NB4 (cell line): Measurements from ENCODE around the gene PPP6C.
"Not testable (repeated sequence)": the region's sequence is repeated elsewhere in the genome, so short reads cannot be mapped to it uniquely, and the experiment has no call there.

Experiments
- DNase-seq: peaks from one replicate; pipeline ENCODE4 v3.0.0; 2010; ENCODE audit warnings: low read depth
- H3K4me3 ChIP-seq: one replicate; pipeline ENCODE4 v1.5.1; 2011; ENCODE audit warnings: mild to moderate bottlenecking, low read depth, low read length, moderate library complexity
- MYC ChIP-seq: IDR thresholded peaks from 2 replicates; pipeline ENCODE4 v1.6.1; 2011; ENCODE audit warnings: low read depth, low read length
- POLR2A ChIP-seq: IDR thresholded peaks from 2 replicates; pipeline ENCODE4 v1.6.1; 2011; ENCODE audit warnings: mild to moderate bottlenecking; ENCODE audit not compliant: insufficient read length; ENCODE audit errors: extremely low read depth
- TF ChIP-seq, protein P1 (sequence below): IDR thresholded peaks from one replicate; pipeline ENCODE4 v1.5.1; 2012; ENCODE audit warnings: low read depth, low read length
- TF ChIP-seq, protein P2 (sequence below): IDR thresholded peaks from 2 replicates; pipeline ENCODE4 v1.6.1; 2011; ENCODE audit warnings: low read depth, low read length

PPP6C gene

DNA sequence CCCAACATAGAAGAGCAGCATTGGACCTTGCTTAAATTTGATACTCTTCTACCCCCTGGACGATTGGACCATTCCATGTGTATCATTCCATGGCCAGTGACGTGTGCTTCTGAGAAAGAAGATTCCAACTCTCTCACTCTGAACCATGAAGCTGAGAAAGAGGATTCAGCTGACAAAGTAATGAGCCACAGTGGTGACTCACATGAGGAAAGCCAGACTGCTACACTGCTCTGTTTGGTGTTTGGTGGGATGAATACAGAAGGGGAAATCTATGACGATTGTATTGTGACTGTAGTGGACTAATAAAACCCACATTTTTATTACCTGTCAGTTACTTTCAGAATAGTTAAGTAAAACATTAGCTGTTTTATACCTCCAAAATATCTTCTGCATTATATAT is 44.1 kb upstream of the PPP6C start:
- no peak overlapping the region for H3K4me3 ChIP-seq
- no peak for TF ChIP-seq POLR2A
- TF ChIP-seq MYC = no peak
- TF ChIP-seq, protein P1, sequence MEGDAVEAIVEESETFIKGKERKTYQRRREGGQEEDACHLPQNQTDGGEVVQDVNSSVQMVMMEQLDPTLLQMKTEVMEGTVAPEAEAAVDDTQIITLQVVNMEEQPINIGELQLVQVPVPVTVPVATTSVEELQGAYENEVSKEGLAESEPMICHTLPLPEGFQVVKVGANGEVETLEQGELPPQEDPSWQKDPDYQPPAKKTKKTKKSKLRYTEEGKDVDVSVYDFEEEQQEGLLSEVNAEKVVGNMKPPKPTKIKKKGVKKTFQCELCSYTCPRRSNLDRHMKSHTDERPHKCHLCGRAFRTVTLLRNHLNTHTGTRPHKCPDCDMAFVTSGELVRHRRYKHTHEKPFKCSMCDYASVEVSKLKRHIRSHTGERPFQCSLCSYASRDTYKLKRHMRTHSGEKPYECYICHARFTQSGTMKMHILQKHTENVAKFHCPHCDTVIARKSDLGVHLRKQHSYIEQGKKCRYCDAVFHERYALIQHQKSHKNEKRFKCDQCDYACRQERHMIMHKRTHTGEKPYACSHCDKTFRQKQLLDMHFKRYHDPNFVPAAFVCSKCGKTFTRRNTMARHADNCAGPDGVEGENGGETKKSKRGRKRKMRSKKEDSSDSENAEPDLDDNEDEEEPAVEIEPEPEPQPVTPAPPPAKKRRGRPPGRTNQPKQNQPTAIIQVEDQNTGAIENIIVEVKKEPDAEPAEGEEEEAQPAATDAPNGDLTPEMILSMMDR = no peak
- TF ChIP-seq, protein P2, sequence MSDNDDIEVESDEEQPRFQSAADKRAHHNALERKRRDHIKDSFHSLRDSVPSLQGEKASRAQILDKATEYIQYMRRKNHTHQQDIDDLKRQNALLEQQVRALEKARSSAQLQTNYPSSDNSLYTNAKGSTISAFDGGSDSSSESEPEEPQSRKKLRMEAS = no peak
- DNase-seq = peak; percentile 32

GRCh38 chr9:125227761-125228160 is 38.2 kb upstream of the PPP6C start:
- TF ChIP-seq, protein P2 = no peak
- TF ChIP-seq, protein P1 = no peak
- TF ChIP-seq MYC (no peak), POLR2A (no peak)
- H3K4me3 ChIP-seq = no peak overlapping the region

DNA sequence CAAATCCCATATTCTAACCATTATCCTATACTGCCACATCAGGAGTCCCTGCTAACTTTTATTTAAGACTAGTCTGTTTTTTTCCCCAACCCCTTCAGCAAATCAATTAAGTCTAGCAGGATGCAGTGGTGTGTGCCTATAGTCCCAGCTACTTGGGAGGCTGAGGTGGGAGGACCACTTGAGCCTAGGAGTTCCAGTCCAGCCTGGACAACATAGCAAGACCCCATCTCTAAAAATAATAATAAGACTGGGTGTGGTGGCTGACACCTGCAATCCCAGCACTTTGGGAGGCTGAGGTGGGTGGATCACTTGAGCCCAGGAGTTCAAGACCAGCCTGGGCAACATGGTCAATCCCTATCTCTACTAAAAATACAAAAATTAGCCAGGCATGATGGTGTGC is 35.3 kb upstream of the PPP6C start:
- not testable (repeated sequence) for H3K4me3 ChIP-seq, DNase-seq

More at GRCh38 chr9:125227761-125228160, 38.2 kb upstream of the PPP6C start:
- no peak for DNase-seq

- DNase-seq = no peak
- no peak overlapping the region for H3K4me3 ChIP-seq
- TF ChIP-seq, protein P1 = no peak
- TF ChIP-seq POLR2A (no peak), MYC (no peak)
- TF ChIP-seq, protein P2 = no peak
These were observed 29.0 kb upstream of the PPP6C start for GRCh38 chr9:125218621-125219020.

DNA sequence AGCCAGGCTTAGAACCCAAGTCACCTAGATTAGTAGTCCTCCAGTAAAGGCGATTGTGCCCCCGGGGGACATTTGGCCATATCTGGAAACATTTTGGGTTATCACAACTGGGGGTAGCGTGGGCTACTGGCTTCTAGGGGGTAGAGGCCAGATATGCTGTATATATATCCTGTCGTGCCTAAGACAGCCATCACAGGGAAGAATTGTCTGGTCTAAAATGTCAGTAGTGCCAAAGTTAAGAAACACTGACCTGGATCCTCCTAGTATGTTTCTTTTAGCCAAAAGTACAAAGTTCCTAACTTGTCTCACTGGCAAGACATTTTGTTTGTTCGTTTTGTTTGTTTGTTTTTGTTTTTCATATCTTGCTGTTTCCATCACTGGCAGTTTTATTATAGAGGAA is 24.6 kb upstream of the PPP6C start:
- DNase-seq = no peak
- no peak for TF ChIP-seq POLR2A
- TF ChIP-seq, protein P1 = no peak
- TF ChIP-seq, protein P2 = no peak
- no peak for TF ChIP-seq MYC
- H3K4me3 ChIP-seq = no peak overlapping the region

GRCh38 chr9:125204477-125204876 is 14.9 kb upstream of the PPP6C start:
- H3K4me3 ChIP-seq = no peak overlapping the region
- TF ChIP-seq POLR2A (no peak), MYC (no peak)
- TF ChIP-seq, protein P1 = no peak

More at GRCh38 chr9:125204477-125204876, 14.9 kb upstream of the PPP6C start:
- DNase-seq = no peak
